Central memory CD8-positive, alpha-beta T cell (primary cell): ENCODE measurements around the gene IFT25.

ENCODE experiments used
- ATAC-seq: fragments of 150-1000 bp; cut with Tn5 transposase; replicated peaks from 2 replicates; pipeline ENCODE4 v1.10.0; 2022; ENCODE audit warnings: mild to moderate bottlenecking, moderate FRiP score, moderate number of reproducible peaks; ENCODE audit not compliant: poor library complexity, severe bottlenecking; ENCODE audit errors: extremely low read depth
- DNase-seq, 2 donors: peaks; one replicate each; pipeline ENCODE4 v3.0.0; 2021; ENCODE audit warnings: low spot score in 2 of 2
- H3K27ac Mint-ChIP-seq: one replicate; pipeline ENCODE4 v1.8.0; 2022; ENCODE audit warnings: low read depth, mild to moderate bottlenecking, moderate library complexity, mixed read lengths
- H3K27me3 Mint-ChIP-seq: one replicate; pipeline ENCODE4 v1.8.0; 2022; ENCODE audit warnings: mixed read lengths
- H3K36me3 Mint-ChIP-seq: one replicate; pipeline ENCODE4 v1.8.0; 2022; ENCODE audit warnings: mild to moderate bottlenecking, moderate library complexity, mixed read lengths; ENCODE audit not compliant: insufficient read depth
- H3K4me1 Mint-ChIP-seq: one replicate; pipeline ENCODE4 v1.8.0; 2022; ENCODE audit warnings: mixed read lengths
- H3K4me3 Mint-ChIP-seq: one replicate; pipeline ENCODE4 v1.8.0; 2022; ENCODE audit warnings: mild to moderate bottlenecking, moderate library complexity, mixed read lengths
- H3K9me3 Mint-ChIP-seq: one replicate; pipeline ENCODE4 v1.8.0; 2022; ENCODE audit warnings: mixed read lengths

Gene IFT25

DNA sequence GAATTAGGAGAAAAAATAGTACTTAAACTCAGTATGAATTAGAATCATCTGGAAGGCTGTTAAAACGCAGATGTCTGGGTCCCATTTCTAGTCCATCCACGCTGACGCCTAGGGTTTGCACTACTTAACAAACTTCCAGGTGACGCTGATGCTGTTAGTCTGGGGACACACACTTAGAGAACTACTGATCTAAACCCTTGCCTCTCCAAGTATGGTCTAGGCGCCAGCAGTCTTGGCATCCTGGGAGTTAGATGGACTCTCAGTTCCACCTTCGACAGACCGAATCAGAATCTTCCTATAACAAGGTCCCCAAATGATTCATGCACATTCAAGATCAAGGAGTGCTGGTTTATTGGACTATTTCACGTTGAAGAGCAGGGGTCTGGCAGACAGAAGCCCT lies 40.0 kb downstream of the IFT25 start:
- Mint-ChIP-seq H3K4me3 (no peak overlapping the region), H3K27me3 (no peaks in the 10 kb centered on the region), H3K4me1 (no peaks in the 10 kb centered on the region), H3K36me3 (peaks cover 5% of the 10 kb centered on the region), H3K27ac (no peak overlapping the region), H3K9me3 (no peaks in the 10 kb centered on the region)
- DNase-seq (no peak), ATAC-seq (no peak)

DNA sequence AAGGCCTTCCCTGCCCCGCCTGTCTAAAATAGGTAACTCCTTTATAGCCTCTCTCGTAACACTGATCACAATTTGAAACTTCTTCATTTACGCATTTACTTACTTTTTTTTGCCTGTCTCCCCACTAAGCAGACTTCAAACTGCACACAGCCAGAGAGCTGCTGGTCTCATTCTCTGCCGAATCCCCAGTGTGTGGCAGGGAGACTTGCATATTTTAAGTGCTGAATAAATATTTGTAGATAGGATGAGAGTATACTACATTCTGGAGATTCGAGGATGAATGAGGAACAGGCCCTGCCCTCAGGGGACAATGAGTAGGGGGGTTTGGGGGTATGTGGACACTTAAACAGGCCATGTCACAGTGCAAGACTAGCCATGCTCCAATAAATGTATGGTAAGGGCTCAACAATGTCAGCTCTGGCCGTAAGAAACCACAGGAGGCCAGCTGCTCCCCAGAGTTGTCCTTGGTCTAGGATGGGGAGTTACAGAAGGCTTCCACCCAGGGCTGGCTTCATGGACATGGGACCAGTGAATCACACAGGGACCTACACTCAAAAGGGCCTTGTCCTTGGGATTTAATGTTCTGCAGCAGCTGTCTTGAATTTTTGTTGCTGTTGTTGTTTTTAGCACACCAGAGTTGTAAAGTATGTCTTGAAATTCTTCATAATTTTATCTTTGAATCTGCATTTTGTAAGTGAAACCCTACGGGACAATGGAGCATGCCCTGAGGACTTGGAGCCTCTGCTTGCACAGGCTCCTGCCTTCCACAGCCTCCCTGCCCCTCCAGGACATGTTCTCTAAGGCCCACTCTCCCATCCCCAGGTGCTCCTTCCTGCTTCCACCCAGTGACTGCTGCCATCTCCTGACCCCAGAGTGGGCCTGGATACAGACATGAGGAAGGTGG lies 43.0 kb downstream of the IFT25 start:
- ATAC-seq (no peak), DNase-seq (no peak)
- H3K4me3 Mint-ChIP-seq, result no peak overlapping the region
- H3K9me3 Mint-ChIP-seq, result no peaks in the 10 kb centered on the region
- no peaks in the 10 kb centered on the region for H3K4me1 Mint-ChIP-seq
- H3K27me3 Mint-ChIP-seq, result no peaks in the 10 kb centered on the region
- peaks cover 6% of the 10 kb centered on the region for H3K36me3 Mint-ChIP-seq
- no peak overlapping the region for H3K27ac Mint-ChIP-seq

DNA sequence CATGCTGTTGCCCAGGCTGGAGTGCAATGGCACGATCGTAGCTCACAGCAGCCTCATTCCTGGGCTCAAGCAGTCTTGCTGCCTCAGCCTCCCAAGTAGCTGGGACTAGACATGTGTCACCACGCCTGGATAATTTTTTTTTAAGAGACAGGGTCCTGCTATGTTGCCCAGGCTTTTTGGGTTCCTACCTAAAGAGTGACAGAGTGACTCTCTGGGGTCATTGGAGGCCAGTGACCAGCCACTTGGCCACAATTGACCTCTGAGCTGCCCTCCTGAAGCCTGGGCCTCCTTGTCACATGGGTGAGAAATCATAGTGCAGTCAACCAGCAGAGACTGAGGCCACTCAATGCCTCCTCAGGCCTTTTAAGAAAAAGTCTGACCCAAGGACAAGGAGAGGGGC lies 45.8 kb downstream of the IFT25 start:
- Mint-ChIP-seq H3K9me3 (no peaks in the 10 kb centered on the region), H3K27ac (no peak overlapping the region), H3K36me3 (peaks cover 3% of the 10 kb centered on the region), H3K27me3 (no peaks in the 10 kb centered on the region), H3K4me3 (no peak overlapping the region), H3K4me1 (no peaks in the 10 kb centered on the region)
- DNase-seq, result no peak
- ATAC-seq, result no peak

DNA sequence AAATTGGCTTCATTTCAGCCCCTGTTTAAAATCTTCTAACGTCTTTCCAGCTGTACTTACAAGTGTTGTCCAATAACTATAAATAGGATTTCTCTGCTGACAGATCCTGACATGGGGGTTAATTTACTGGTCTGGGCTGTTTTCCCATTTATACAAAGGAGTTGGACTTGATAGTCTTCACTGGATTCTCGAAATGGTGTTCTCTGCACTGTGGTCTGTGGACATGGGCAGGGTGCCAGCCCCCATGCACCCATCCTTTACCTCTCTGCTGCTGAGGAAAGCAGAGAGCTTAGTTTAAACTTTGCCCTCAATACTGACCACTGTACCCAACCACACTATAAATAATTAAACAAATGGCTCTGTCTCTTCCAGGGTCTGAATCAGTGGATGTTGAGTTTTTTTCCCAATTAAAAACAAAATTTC lies 46.3 kb downstream of the IFT25 start:
- DNase-seq (no peak), ATAC-seq (no peak)
- no peaks in the 10 kb centered on the region for H3K9me3 Mint-ChIP-seq
- no peaks in the 10 kb centered on the region for H3K4me1 Mint-ChIP-seq
- no peaks in the 10 kb centered on the region for H3K27me3 Mint-ChIP-seq
- no peak overlapping the region for H3K27ac Mint-ChIP-seq
- peaks cover 3% of the 10 kb centered on the region for H3K36me3 Mint-ChIP-seq
- no peak overlapping the region for H3K4me3 Mint-ChIP-seq

DNA sequence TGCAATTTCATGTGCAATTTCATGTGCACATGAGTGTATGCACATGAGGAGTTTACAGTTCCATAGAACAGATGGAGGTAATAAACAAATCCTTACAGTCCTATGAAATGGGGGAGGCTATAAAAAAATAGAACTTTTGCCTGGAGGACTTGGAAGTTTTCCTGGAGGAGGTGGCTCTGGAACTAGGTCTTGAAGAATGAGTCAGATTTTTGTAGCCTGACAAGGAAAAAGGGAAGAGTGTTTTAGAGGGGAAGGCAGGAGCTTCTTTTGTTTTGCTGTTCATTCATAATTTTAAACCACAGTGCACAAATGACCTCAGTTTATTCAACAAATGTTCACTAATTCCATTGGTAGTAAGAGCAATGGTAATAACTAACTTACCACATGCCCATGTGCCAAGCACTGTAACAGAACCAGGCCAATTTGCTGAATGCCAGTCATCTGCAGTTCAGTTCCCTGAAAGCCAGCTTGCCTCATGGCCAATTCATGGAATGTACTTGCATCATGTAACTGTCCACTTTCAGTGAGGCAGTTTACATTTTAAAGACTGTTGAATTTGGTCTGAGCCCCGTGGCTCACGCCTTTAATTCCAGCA lies 48.8 kb downstream of the IFT25 start:
- no peak for DNase-seq
- no peak overlapping the region for H3K4me3 Mint-ChIP-seq
- no peaks in the 10 kb centered on the region for H3K27me3 Mint-ChIP-seq
- H3K36me3 Mint-ChIP-seq, result peaks cover 3% of the 10 kb centered on the region
- no peaks in the 10 kb centered on the region for H3K9me3 Mint-ChIP-seq
- no peaks in the 10 kb centered on the region for H3K4me1 Mint-ChIP-seq
- no peak overlapping the region for H3K27ac Mint-ChIP-seq
- no peak for ATAC-seq

DNA sequence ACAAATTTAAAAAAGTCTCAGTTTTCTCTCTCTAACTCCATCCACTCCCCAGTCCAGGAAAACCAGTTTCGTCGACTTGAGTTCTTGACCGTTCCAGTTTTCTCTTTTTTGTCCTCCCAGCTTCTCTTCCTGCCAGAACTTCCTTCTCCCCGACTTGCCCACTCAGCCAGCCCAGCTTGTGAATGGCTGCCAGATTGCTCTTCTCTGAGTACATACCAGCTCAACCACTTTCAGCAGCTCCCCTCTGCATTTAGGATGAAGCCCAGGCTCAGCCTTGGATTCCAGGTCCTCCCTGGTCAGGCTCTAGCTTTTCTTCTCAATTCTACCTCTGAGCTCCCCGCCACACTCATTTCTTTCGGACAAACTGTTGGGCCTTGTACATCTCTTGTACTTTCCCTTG lies 50.1 kb downstream of the IFT25 start:
- ATAC-seq (no peak), DNase-seq (no peak)
- Mint-ChIP-seq H3K27ac (no peak overlapping the region), H3K9me3 (no peaks in the 10 kb centered on the region), H3K4me1 (peaks cover 4% of the 10 kb centered on the region), H3K27me3 (no peaks in the 10 kb centered on the region), H3K36me3 (peaks cover 3% of the 10 kb centered on the region), H3K4me3 (no peak overlapping the region)

DNA sequence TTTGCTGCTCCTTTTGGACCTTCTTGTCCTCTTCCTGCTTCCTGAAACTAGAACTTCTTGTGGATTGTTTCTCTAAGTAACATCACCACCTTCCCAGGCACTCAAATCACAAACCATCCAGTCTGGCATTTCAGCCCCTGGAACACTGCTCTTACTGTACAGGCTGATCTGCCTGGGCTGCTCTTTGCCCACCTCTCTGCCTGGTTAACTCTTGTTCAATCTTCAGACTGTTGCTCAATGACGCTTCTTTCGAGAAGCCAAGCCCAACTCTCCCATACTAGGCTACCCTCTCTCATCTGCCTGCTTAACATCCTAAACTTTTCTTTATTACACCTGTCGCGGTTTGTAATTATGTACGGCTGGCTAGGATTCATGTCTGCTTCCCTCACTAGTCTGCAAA lies 50.9 kb downstream of the IFT25 start:
- Mint-ChIP-seq H3K36me3 (peaks cover 3% of the 10 kb centered on the region), H3K27me3 (no peaks in the 10 kb centered on the region), H3K9me3 (no peaks in the 10 kb centered on the region), H3K27ac (no peak overlapping the region), H3K4me1 (peaks cover 11% of the 10 kb centered on the region), H3K4me3 (no peak overlapping the region)
- DNase-seq, result no peak
- no peak for ATAC-seq

DNA sequence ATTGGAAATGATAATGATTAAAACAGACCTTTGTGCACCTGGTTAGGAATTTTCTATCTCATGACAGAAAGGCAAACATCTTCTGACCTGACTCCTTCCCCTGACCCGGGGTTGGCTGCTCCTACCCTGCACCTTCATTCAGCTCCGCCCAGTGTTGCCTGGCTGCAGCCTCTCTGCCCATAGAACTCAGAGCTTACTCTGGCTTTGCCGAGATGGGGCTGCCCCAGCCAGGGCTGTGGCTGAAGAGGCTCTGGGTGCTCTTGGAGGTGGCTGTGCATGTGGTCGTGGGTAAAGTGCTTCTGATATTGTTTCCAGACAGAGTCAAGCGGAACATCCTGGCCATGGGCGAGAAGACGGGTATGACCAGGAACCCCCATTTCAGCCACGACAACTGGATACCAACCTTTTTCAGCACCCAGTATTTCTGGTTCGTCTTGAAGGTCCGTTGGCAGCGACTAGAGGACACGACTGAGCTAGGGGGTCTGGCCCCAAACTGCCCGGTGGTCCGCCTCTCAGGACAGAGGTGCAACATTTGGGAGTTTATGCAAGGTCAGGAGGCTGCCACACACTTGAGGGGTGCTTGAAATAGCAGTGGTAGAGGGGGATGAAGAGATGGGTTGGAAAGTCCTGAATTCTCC lies 51.4 kb downstream of the IFT25 start, which contains the start of gene DIO1:
Gene DIO1, plus strand, starts transcription at position 189 of the 638 bp plus-strand sequence. Its CDS starts 24 bp downstream, at position 213.
- ATAC-seq (no peak), DNase-seq (no peak)
- Mint-ChIP-seq H3K27ac (no peak within 1 kb of the TSS), H3K4me1 (peaks cover 16% of the 10 kb centered on the region), H3K9me3 (no peaks in the 10 kb centered on the region), H3K36me3 (peaks cover 8% of the 10 kb centered on the region), H3K27me3 (no peaks in the 10 kb centered on the region), H3K4me3 (no peak within 1 kb of the TSS)

DNA sequence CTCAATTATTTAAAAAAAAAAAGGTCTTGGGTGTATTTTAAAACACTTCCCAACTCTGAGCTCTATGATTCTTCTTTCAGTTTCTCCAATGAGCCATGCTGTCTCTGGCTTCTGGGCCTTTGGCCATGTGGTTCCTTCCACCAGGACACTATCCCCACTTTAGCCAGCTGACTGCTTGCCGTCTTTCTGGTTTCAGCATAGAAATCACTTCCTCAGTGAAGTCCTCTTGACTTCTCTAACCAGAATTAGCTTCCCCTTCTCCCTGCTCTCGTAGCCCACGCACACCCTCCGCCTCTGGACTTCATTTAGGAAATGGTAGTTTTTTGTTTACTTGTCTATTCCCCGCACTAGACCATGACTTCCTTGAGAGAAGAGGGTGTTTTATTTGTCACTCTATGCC lies 52.6 kb downstream of the IFT25 start:
- peaks cover 8% of the 10 kb centered on the region for H3K36me3 Mint-ChIP-seq
- no peak for ATAC-seq

DNA sequence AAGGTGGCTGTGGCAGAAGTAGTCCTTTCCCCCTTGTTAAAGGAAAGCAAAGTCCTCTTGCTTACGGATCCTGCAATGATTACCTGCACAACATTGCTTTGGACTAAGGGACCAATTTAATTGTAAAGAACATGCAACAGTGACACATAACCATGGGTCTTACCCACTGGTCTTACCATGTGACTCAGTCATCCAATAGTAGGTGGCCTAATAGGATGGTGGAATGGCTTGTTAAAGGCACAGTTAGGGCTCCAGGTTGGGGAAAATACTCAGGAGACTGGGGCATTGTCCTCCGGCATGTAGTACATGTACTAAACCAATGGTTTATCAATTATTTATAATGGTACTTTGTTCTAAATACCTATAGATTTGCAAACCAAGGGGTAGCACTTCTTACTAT lies 53.8 kb downstream of the IFT25 start:
- Mint-ChIP-seq H3K4me3 (no peak overlapping the region), H3K36me3 (peaks cover 8% of the 10 kb centered on the region)
- no peak for DNase-seq

More for the DNA sequence above, 52.6 kb downstream of the IFT25 start:
- H3K27ac Mint-ChIP-seq, result no peak overlapping the region
- peaks cover 26% of the 10 kb centered on the region for H3K4me1 Mint-ChIP-seq
- H3K4me3 Mint-ChIP-seq, result no peak overlapping the region
- DNase-seq, result no peak
- H3K9me3 Mint-ChIP-seq, result no peaks in the 10 kb centered on the region
- H3K27me3 Mint-ChIP-seq, result no peaks in the 10 kb centered on the region

DNA sequence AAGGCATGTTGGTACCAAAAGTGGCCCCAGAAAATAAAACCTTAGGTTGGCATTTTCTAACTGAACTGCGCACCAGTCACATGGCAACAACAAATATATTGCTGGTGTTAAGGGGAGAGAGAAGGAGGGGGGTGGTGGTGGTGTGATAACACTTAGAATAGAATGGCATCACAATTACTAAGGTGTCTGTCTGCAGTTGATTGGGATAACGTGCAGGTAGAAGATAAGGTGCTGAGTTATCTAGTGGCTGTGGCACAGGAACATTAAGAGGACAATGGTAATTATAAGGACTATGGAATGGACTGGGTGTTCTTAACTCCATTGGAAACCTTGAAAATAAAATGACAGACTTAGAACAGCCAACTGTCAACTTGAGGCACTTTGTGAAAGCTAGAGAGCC lies 54.5 kb downstream of the IFT25 start:
- Mint-ChIP-seq H3K4me1 (peaks cover 39% of the 10 kb centered on the region), H3K27me3 (no peaks in the 10 kb centered on the region), H3K9me3 (no peaks in the 10 kb centered on the region), H3K27ac (no peak overlapping the region), H3K36me3 (peaks cover 11% of the 10 kb centered on the region), H3K4me3 (peak overlapping the region; percentile 96)
- ATAC-seq, result no peak
- no peak for DNase-seq

More for the DNA sequence above, 53.8 kb downstream of the IFT25 start:
- Mint-ChIP-seq H3K27me3 (no peaks in the 10 kb centered on the region), H3K27ac (no peak overlapping the region), H3K4me1 (peaks cover 33% of the 10 kb centered on the region), H3K9me3 (no peaks in the 10 kb centered on the region)
- no peak for ATAC-seq

DNA sequence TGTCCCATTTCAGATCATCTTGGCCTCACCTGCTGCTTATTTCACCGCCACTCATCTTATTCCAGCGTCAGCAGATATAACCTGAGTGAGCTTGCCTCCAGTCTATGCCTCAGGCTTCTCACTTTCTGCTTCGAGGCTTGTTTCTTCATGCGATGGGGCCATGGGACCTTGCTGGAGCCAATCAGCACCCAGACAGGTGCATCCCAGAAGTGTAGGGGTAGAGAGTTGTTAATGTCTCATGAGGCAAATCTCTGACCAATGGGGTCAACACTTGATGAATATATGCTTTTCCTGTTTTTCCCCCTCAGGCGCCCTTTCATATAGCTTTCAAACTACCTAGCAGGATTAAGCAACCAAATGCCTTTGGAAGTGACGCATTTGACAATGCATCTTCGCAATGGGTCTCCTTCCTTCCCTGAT lies 55.0 kb downstream of the IFT25 start:
- Mint-ChIP-seq H3K27me3 (no peaks in the 10 kb centered on the region), H3K27ac (peak overlapping the region; percentile 95), H3K36me3 (peaks cover 11% of the 10 kb centered on the region), H3K9me3 (no peaks in the 10 kb centered on the region), H3K4me1 (peaks cover 43% of the 10 kb centered on the region), H3K4me3 (peak overlapping the region; percentile 96)
- ATAC-seq, result no peak
- DNase-seq, result no peak
